Muscle layer of duodenum (tissue), 2 donors: ENCODE measurements around the gene F12.
A peak's percentile ranks its signal among the peaks of the same experiment; 100 is the strongest.
"Not testable (repeated sequence)": the region's sequence is repeated elsewhere in the genome, so short reads cannot be mapped to it uniquely, and the experiment has no call there.

Source experiments
- H3K27ac ChIP-seq: one replicate; pipeline ENCODE4 v1.7.0; 2013; ENCODE audit warnings: mild to moderate bottlenecking, low read length
- H3K27me3 ChIP-seq: one replicate; pipeline ENCODE4 v1.7.0; 2013; ENCODE audit warnings: low read depth, mild to moderate bottlenecking, control low read depth, low read length
- H3K36me3 ChIP-seq, 2 donors: one replicate each; pipeline ENCODE4 v1.7.0; 2013; ENCODE audit warnings: low read length in 2 of 2, control low read depth in 1 of 2, mild to moderate bottlenecking in 1 of 2; ENCODE audit not compliant: insufficient read depth in 2 of 2, control insufficient read depth in 1 of 2
- H3K4me1 ChIP-seq, 2 donors: one replicate each; pipeline ENCODE4 v1.7.0; 2013; ENCODE audit warnings: low read length in 2 of 2, mild to moderate bottlenecking in 2 of 2, control low read depth in 1 of 2, moderate library complexity in 1 of 2; ENCODE audit not compliant: insufficient read depth in 2 of 2, control insufficient read depth in 1 of 2
- H3K4me3 ChIP-seq, 2 donors: one replicate each; pipeline ENCODE4 v1.7.0; 2013; ENCODE audit warnings: low read length in 2 of 2, low read depth in 1 of 2, mild to moderate bottlenecking in 1 of 2
- H3K9me3 ChIP-seq, 2 donors: one replicate each; pipeline ENCODE4 v1.7.0; 2013; ENCODE audit warnings: low read length in 2 of 2, control low read depth in 1 of 2, mild to moderate bottlenecking in 1 of 2; ENCODE audit not compliant: control insufficient read depth in 1 of 2
- donor health status: healthy.

Gene F12

DNA sequence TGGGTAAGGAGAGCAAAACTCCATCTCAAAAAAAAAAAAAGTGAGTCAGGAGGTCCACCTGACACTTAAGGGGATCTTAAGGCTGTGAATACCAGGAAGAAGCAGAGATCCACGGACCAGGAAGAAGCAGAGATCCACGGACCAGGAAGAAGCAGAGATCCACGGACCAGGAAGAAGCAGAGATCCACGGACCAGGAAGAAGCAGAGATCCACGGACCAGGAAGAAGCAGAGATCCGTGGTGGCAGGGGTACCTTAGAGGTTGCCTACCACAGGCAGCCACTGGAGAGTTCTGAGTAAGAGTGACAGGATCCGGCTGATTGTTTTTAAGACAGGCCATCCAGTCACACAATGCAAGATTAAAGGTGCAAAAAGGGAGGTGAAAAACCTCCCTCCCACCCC is 11.1 kb upstream of the F12 start:
- H3K27me3 ChIP-seq, H3K27ac ChIP-seq, H3K36me3 ChIP-seq, H3K4me1 ChIP-seq, H3K4me3 ChIP-seq, H3K9me3 ChIP-seq: not testable (repeated sequence)

DNA sequence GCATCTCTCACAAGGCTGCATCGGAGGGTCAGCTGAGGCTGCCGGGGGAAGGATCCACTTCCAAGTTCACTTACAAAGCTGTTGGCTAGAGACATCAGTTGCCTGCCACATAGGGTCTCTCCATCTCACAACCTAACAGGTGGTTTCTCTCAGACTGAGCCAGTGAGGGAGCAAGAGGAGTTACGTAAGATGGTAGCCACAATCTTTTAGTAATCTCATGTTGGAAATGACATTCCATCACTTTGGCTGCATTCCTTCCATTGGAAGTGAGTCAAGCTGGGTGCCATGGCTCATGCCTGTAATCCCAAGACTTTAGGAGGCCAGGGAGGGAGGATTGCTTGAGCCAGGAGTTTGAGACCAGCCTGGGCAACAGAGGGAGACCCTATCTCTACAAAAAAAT is 9.7 kb upstream of the F12 start:
- no peaks in the 10 kb centered on the region for H3K36me3 ChIP-seq
- peaks cover 0 to 5% of the 10 kb centered on the region in 2 donors for H3K4me1 ChIP-seq
- no peaks in the 10 kb centered on the region for H3K27me3 ChIP-seq
- no peak overlapping the region for H3K4me3 ChIP-seq
- no peaks in the 10 kb centered on the region for H3K9me3 ChIP-seq
- H3K27ac ChIP-seq: no peak overlapping the region

- H3K27ac ChIP-seq, H3K9me3 ChIP-seq, H3K4me1 ChIP-seq, H3K36me3 ChIP-seq, H3K4me3 ChIP-seq, H3K27me3 ChIP-seq: not testable (repeated sequence)
Measured at GRCh38 chr5:177417081-177417480, 7.7 kb upstream of the F12 start.

- Histone ChIP-seq H3K27ac (no peak overlapping the region), H3K36me3 (no peaks in the 10 kb centered on the region), H3K4me3 (no peak overlapping the region), H3K9me3 (no peaks in the 10 kb centered on the region), H3K4me1 (peaks cover 0 to 5% of the 10 kb centered on the region in 2 donors), H3K27me3 (no peaks in the 10 kb centered on the region)
Measured at GRCh38 chr5:177414481-177414880, 5.1 kb upstream of the F12 start.

DNA sequence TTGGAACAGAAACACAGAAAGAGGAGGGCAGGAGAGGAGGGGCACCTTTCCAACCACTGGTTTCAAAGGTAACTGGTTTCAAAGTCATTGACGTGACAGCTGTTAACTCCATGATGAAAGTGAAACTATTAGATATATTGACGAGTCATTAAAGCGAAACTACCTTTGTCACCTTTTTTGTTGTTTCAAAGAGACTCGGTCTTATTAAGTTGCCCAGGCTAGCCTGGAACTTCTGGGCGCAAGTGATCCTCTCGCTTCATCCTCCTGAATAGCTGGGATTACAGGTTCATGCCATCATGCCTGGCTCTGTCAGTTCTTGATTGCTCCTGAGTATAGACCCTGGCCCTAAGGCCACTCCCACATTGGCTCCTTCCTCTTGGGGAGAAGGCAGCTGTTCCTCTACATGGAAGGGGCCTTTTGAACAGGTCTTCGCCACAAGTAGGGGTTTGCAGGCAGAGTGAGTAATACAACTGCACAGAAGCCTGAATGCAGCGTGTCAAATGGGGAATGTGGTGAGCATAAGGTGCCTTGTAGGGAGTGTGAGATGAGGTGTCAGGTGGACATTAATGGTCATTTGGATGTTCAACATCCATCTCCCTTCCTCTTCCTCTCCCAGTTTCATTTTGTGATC is 3.4 kb upstream of the F12 start:
- Histone ChIP-seq H3K27me3 (no peaks in the 10 kb centered on the region), H3K36me3 (no peaks in the 10 kb centered on the region), H3K4me3 (peak overlapping the region in 1 of 2 donors; percentile 8), H3K4me1 (peaks cover 0 to 5% of the 10 kb centered on the region in 2 donors), H3K9me3 (no peaks in the 10 kb centered on the region), H3K27ac (no peak overlapping the region)

- Histone ChIP-seq H3K27me3 (no peaks in the 10 kb centered on the region), H3K4me1 (no peaks in the 10 kb centered on the region), H3K36me3 (no peaks in the 10 kb centered on the region), H3K4me3 (no peak overlapping the region), H3K27ac (no peak overlapping the region), H3K9me3 (no peaks in the 10 kb centered on the region)
Measured at GRCh38 chr5:177410575-177410974, 1.2 kb upstream of the F12 start.

- H3K36me3 ChIP-seq: no peaks in the 10 kb centered on the region
- no peaks in the 10 kb centered on the region for H3K9me3 ChIP-seq
- no peak overlapping the region for H3K27ac ChIP-seq
- peaks cover 27% of the 10 kb centered on the region for H3K27me3 ChIP-seq
- no peak overlapping the region for H3K4me3 ChIP-seq
- peaks cover 3 to 28% of the 10 kb centered on the region in 2 donors for H3K4me1 ChIP-seq
Measured at GRCh38 chr5:177405805-177406204, 3.6 kb downstream of the F12 start.

GRCh38 chr5:177405312-177405711 is 4.1 kb downstream of the F12 start:
- no peak overlapping the region for H3K27ac ChIP-seq
- peaks cover 3 to 32% of the 10 kb centered on the region in 2 donors for H3K4me1 ChIP-seq
- no peaks in the 10 kb centered on the region for H3K9me3 ChIP-seq
- no peak overlapping the region for H3K4me3 ChIP-seq
- peaks cover 31% of the 10 kb centered on the region for H3K27me3 ChIP-seq
- H3K36me3 ChIP-seq: no peaks in the 10 kb centered on the region

GRCh38 chr5:177404641-177405179 is 4.7 kb downstream of the F12 start:
- Histone ChIP-seq H3K9me3 (no peaks in the 10 kb centered on the region), H3K4me3 (peak overlapping the region; percentile 48 to 69), H3K27ac (no peak overlapping the region), H3K4me1 (peaks cover 3 to 38% of the 10 kb centered on the region in 2 donors), H3K36me3 (no peaks in the 10 kb centered on the region), H3K27me3 (peaks cover 37% of the 10 kb centered on the region)

GRCh38 chr5:177403792-177404640 is 5.3 kb downstream of the F12 start:
- H3K9me3 ChIP-seq: no peaks in the 10 kb centered on the region
- peak overlapping the region; percentile 48 to 69 for H3K4me3 ChIP-seq
- H3K36me3 ChIP-seq: no peaks in the 10 kb centered on the region
- peaks cover 41% of the 10 kb centered on the region for H3K27me3 ChIP-seq
- H3K27ac ChIP-seq: no peak overlapping the region
- peaks cover 3 to 39% of the 10 kb centered on the region in 2 donors for H3K4me1 ChIP-seq

DNA sequence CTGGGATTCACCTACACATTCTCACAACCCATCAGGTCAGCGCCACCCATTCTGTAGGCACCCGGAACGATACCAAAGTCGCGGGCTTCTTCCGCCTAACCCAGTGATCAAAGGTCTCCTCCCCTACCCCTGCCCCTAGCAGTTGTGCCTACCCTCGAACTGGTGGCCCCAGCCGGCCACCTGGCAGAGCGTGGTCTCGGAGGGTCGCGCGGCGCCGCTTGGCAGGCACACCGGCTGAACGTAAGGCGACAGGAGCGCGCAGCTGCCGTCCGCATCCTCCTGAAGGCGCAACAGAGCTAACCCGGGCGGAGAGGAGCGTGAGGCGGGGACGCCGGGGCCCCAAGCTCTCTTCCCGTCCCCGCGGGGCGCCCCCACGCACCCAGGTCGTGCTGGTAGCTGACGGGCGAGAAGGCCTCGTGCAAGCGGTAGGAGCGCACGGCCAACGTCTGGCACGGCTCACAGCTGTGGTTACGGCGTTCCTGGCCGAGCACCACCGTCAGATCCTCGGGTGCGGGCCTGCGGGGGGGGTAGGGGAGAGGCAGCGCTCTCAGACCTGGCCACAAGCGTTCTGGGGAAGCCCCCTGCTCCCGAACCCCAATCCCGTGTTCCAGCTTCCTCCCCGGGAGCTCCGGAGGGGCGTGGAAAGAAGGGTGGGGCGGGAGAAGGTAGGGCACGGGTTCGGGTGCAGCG is 6.1 kb downstream of the F12 start:
- Histone ChIP-seq H3K4me3 (peak overlapping the region; percentile 48 to 69), H3K9me3 (no peaks in the 10 kb centered on the region), H3K36me3 (no peaks in the 10 kb centered on the region), H3K27ac (no peak overlapping the region), H3K27me3 (peaks cover 41% of the 10 kb centered on the region), H3K4me1 (peaks cover 3 to 39% of the 10 kb centered on the region in 2 donors)
